H1 (cell line): ENCODE results near the gene RASD2. TPM values are rescaled to one million over a fixed set of nuclear protein-coding genes. Genes with fewer than 3 reads are reported as not detected.

Source experiments
- CTCF ChIA-PET: fragments of 300-600 bp; sonication (Branson Sonifier 250); formaldehyde crosslinking; loops from one replicate; lab custom pipeline; 2021; ENCODE audit not compliant: partially characterized antibody; lab: Charles Lee
- POLR2A ChIA-PET: fragments of 300-600 bp; sonication (Branson Sonifier 250); formaldehyde crosslinking; loops from one replicate; lab custom pipeline; 2021; ENCODE audit warnings: inconsistent platforms; ENCODE audit not compliant: partially characterized antibody; lab: Charles Lee
- DNase-seq, 2 experiments: peaks; one replicate each; pipeline versions ENCODE4 v3.0.0 to v3.0.0-alpha.2; 2010 to 2022; ENCODE audit warnings: low spot score in 2 of 2, low read depth in 1 of 2, mixed read lengths in 1 of 2
- FAIRE-seq: peaks from 2 replicates; lab custom pipeline; 2011; peaks lifted over from hg19 to GRCh38; lab: Jason Lieb, UNC
- H2AFZ ChIP-seq: 2 replicates; pipeline ENCODE4 v1.8.1; 2012; ENCODE audit warnings: low read length, inconsistent platforms
- H2AK5ac ChIP-seq: 2 replicates; pipeline ENCODE4 v1.6.1; 2013; ENCODE audit warnings: low read depth, low read length
- H2BK120ac ChIP-seq: replicated peaks from 2 replicates; pipeline ENCODE3; 2013; ENCODE audit warnings: low read depth, low read length, inconsistent platforms
- H2BK12ac ChIP-seq: 2 replicates; pipeline ENCODE4 v1.6.1; 2013; ENCODE audit warnings: low read depth, low read length
- H2BK15ac ChIP-seq: 2 replicates; pipeline ENCODE4 v1.6.1; 2013; ENCODE audit warnings: low read length
- H2BK20ac ChIP-seq: 2 replicates; pipeline ENCODE4 v1.6.1; 2013; ENCODE audit warnings: low read length
- H2BK5ac ChIP-seq: 2 replicates; pipeline ENCODE4 v1.6.1; 2013; ENCODE audit warnings: low read depth, low read length
- H3K14ac ChIP-seq: 2 replicates; pipeline ENCODE4 v1.6.1; 2013; ENCODE audit warnings: inconsistent platforms; ENCODE audit not compliant: insufficient read length
- H3K18ac ChIP-seq: 2 replicates; pipeline ENCODE4 v1.6.1; 2013; ENCODE audit warnings: low read length; ENCODE audit errors: extremely low read depth
- H3K23ac ChIP-seq: 2 replicates; pipeline ENCODE4 v1.6.1; 2013; ENCODE audit warnings: inconsistent platforms; ENCODE audit not compliant: insufficient read length
- H3K23me2 ChIP-seq: 2 replicates; pipeline ENCODE4 v1.6.1; 2013; ENCODE audit warnings: low read depth, low read length
- H3K27ac ChIP-seq: 2 replicates; pipeline ENCODE4 v1.6.1; 2011; ENCODE audit warnings: low read depth, low read length, inconsistent platforms
- H3K27me3 ChIP-seq, 4 experiments: replicated peaks in 1 of 4; 1 replicate in 1 of 4; 2 replicates in 3 of 4; pipeline versions ENCODE4 v1.6.1 to v1.8.1; 2011 to 2013; ENCODE audit warnings: low read length in 3 of 4, mild to moderate bottlenecking in 3 of 4, inconsistent platforms in 2 of 4, mixed read lengths in 2 of 4, moderate library complexity in 1 of 4; ENCODE audit not compliant: control insufficient read depth in 3 of 4, insufficient read depth in 3 of 4; ENCODE audit errors: extremely low read depth in 1 of 4
- H3K36me3 ChIP-seq, 4 experiments: 2 replicates each; pipeline versions ENCODE4 v1.6.1 to v1.8.1; 2011 to 2013; ENCODE audit warnings: mild to moderate bottlenecking in 4 of 4, low read length in 3 of 4, moderate library complexity in 2 of 4, control low read depth in 1 of 4, inconsistent platforms in 1 of 4; ENCODE audit not compliant: insufficient read depth in 4 of 4, control insufficient read depth in 2 of 4
- H3K4ac ChIP-seq: replicated peaks from 2 replicates; pipeline ENCODE3; 2013; ENCODE audit warnings: low read length, low read depth, mixed read lengths, inconsistent platforms; ENCODE audit not compliant: insufficient read length
- H3K4me1 ChIP-seq, 4 experiments: replicated peaks in 1 of 4; 1 replicate in 1 of 4; 2 replicates in 3 of 4; pipeline versions ENCODE4 v1.6.1 to v1.8.1; 2011 to 2013; ENCODE audit warnings: low read length in 3 of 4, inconsistent platforms in 2 of 4, mixed read lengths in 1 of 4; ENCODE audit not compliant: insufficient read depth in 4 of 4, control insufficient read depth in 3 of 4
- H3K4me2 ChIP-seq, 2 experiments: 2 replicates each; pipeline versions ENCODE4 v1.6.1 to v1.8.1; 2011 to 2013; ENCODE audit warnings: low read depth in 2 of 2, low read length in 2 of 2, control low read depth in 1 of 2, inconsistent platforms in 1 of 2, mild to moderate bottlenecking in 1 of 2; ENCODE audit not compliant: insufficient read depth in 1 of 2
- H3K4me3 ChIP-seq, 4 experiments: fragments of 200-600, 300-600 bp in 1 of 4; sonication (generic), shearing (Covaris generic), sonication (Bioruptor Twin) in 1 of 4; 2 replicates each; pipeline versions ENCODE4 v1.5.1 to v1.8.1; 2011 to 2016; ENCODE audit warnings: low read length in 4 of 4, low read depth in 3 of 4, control low read depth in 2 of 4, inconsistent platforms in 2 of 4, mild to moderate bottlenecking in 2 of 4, mixed read lengths in 1 of 4, moderate library complexity in 1 of 4; ENCODE audit not compliant: insufficient read depth in 2 of 4; ENCODE audit errors: extremely low read depth in 1 of 4
- H3K56ac ChIP-seq: replicated peaks from 2 replicates; pipeline ENCODE3; 2013; ENCODE audit warnings: low read depth, mild to moderate bottlenecking, mixed read lengths, low read length, inconsistent platforms; ENCODE audit not compliant: insufficient read length
- H3K79me1 ChIP-seq: 2 replicates; pipeline ENCODE4 v1.6.1; 2013; ENCODE audit warnings: low read depth, low read length, control low read depth
- H3K79me2 ChIP-seq, 2 experiments: 2 replicates each; pipeline versions ENCODE4 v1.6.1 to v1.8.1; 2012 to 2013; ENCODE audit warnings: low read length in 2 of 2, mild to moderate bottlenecking in 2 of 2, inconsistent platforms in 1 of 2; ENCODE audit not compliant: insufficient read depth in 2 of 2, control insufficient read depth in 1 of 2
- H3K9ac ChIP-seq, 4 experiments: replicated peaks in 1 of 4; 1 replicate in 1 of 4; 2 replicates in 3 of 4; pipeline versions ENCODE4 v1.6.1 to v1.8.1; 2011 to 2013; ENCODE audit warnings: low read depth in 3 of 4, low read length in 3 of 4, control low read depth in 2 of 4, mild to moderate bottlenecking in 2 of 4, moderate library complexity in 2 of 4, inconsistent platforms in 1 of 4; ENCODE audit errors: extremely low read depth in 1 of 4
- H3K9me3 ChIP-seq, 2 experiments: 2 replicates each; pipeline versions ENCODE4 v1.6.1 to v1.8.1; 2012 to 2013; ENCODE audit warnings: mild to moderate bottlenecking in 2 of 2, moderate library complexity in 2 of 2, control low read depth in 1 of 2, inconsistent platforms in 1 of 2, low read depth in 1 of 2, low read length in 1 of 2, mixed read lengths in 1 of 2; ENCODE audit not compliant: insufficient read depth in 2 of 2
- H4K20me1 ChIP-seq, 2 experiments: replicated peaks in 1 of 2; 2 replicates each; pipeline versions ENCODE3 to v1.8.1; 2011 to 2013; ENCODE audit warnings: inconsistent platforms in 2 of 2, low read length in 2 of 2, mild to moderate bottlenecking in 1 of 2; ENCODE audit not compliant: insufficient read depth in 2 of 2, control insufficient read depth in 1 of 2
- H4K5ac ChIP-seq: 2 replicates; pipeline ENCODE4 v1.6.1; 2013; ENCODE audit warnings: low read length, low read depth, mixed read lengths, inconsistent platforms; ENCODE audit not compliant: insufficient read length
- H4K8ac ChIP-seq: 2 replicates; pipeline ENCODE4 v1.8.0; 2013; ENCODE audit warnings: mild to moderate bottlenecking, moderate library complexity, low read length, inconsistent platforms; ENCODE audit not compliant: insufficient read depth; ENCODE audit errors: extremely low read depth
- H4K91ac ChIP-seq: replicated peaks from 2 replicates; pipeline ENCODE3; 2013; ENCODE audit warnings: low read length, mixed read lengths, inconsistent platforms; ENCODE audit not compliant: insufficient read length
- CHD1 ChIP-seq: IDR thresholded peaks from 2 replicates; pipeline ENCODE4 v1.6.1; 2012; ENCODE audit warnings: low read depth, low read length, improper control_type of control experiment
- EGR1 ChIP-seq: IDR thresholded peaks from 2 replicates; pipeline ENCODE4 v1.6.1; 2011; ENCODE audit warnings: low read depth, low read length, borderline replicate concordance
- KDM1A ChIP-seq: fragments of 200-600, 300-600 bp; sonication (generic); IDR thresholded peaks from 2 replicates; pipeline ENCODE4 v1.7.1; 2016; ENCODE audit warnings: mild to moderate bottlenecking, low read length, borderline replicate concordance
- TAF7 ChIP-seq: optimal IDR thresholded peaks from 2 replicates; pipeline ENCODE3; 2011; ENCODE audit warnings: low read depth, mild to moderate bottlenecking, inconsistent platforms, low read length, moderate library complexity, borderline replicate concordance
- WGBS, 2 experiments: shearing (Covaris generic) in 1 of 2; methylation state at CpG; one replicate each; pipeline versions ENCODE4 v1.1.6 to v1.1.7; 2013 to 2015; ENCODE audit warnings: low lambda C conversion rate in 2 of 2, mixed read lengths in 2 of 2, inconsistent platforms in 1 of 2, low coverage in 1 of 2, missing lambda C conversion rate in 1 of 2; ENCODE audit not compliant: insufficient replicate concordance in 2 of 2, insufficient coverage in 1 of 2, insufficient read length in 1 of 2; ENCODE audit errors: extremely low coverage in 1 of 2, missing lambda C conversion rate in 1 of 2; 5-methylcytosine and 5-hydroxymethylcytosine counted together
- polyA plus RNA-seq, 7 experiments: library from polyadenylated mRNA; depleted of rRNA in 3 of 7; stranded (reverse) in 5 of 7; unstranded in 2 of 7; fragments of >200 nt in 5 of 7; fragments of 200-250 nt in 2 of 7; gene quantifications; 1 replicate in 5 of 7; 2 replicates in 1 of 7; 4 replicates in 1 of 7; pipeline versions ENCODE4 v1.2.1 to v1.2.3, GENCODE V29; 2011 to 2013; ENCODE audit warnings: missing spikeins in 2 of 7, mixed read lengths in 2 of 7
- total RNA-seq: library from RNA; stranded (reverse); fragmentation: NEBNext Ultra II Directional; extraction: Animal tissue kit (Norgen Biotek cat#: 25700); gene quantifications from 2 replicates; pipeline ENCODE4 v1.2.1, GENCODE V29; 2021

Gene RASD2
- total and polyA plus RNA-seq, 2 of the 8 experiments (the other 6 are each of a cell fraction or from before 2014, with no cell fraction given): 1.9 to 5.1 TPM

DNA sequence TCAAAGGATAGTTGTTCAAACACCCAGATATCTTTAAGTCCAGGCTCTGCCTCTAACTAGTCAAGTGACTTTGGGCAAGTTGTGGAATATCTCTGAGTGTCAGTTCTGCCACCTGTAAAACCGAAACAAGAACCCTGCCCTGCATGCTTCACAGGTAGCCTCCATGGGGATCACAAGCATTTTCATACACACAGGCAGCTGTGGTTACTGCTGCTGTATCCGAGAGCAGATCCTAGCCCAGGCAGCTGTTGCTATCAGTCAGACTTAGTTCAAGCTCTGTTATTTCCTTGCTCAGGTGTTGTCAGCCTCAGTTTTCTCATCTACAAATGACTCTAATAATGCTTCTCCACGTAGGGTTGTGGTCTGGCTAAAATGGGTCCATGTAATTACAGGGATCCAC lies 6.5 kb upstream of the RASD2 start:
- DNase-seq (no peak), FAIRE-seq (no peak)
- no peak overlapping the region for H3K4me3 ChIP-seq
- peaks cover 0 to 3% (median 2%) of the 10 kb centered on the region in 4 experiments; a peak in 4 of 7 replicates for H3K27me3 ChIP-seq
- H3K79me2 ChIP-seq: no peaks in the 10 kb centered on the region; a peak in 1 of 4 replicates
- H4K91ac ChIP-seq: no peak overlapping the region
- H2BK5ac ChIP-seq: no peak overlapping the region
- CTCF ChIA-PET: interaction anchor here (0.7 to 2.4 kb wide), 3 partner anchors 10 to 303 kb away, joined by 3 to 11 read pairs (median 8); no protein-coding TSS in a partner anchor
- no peaks in the 10 kb centered on the region for H3K9me3 ChIP-seq
- no peak overlapping the region for H3K14ac ChIP-seq
- no peaks in the 10 kb centered on the region; a peak in 1 of 8 replicates for H3K36me3 ChIP-seq
- TF ChIP-seq CHD1 (no peak), KDM1A (no peak), TAF7 (no peak), EGR1 (no peak)
- POLR2A ChIA-PET: interaction anchor here (0.7 to 1.0 kb wide), 2 partner anchors 11 to 22 kb away, joined by 3 read pairs; no protein-coding TSS in a partner anchor
- H3K4me2 ChIP-seq: no peak overlapping the region
- no peak overlapping the region for H2BK15ac ChIP-seq
- peak overlapping the region; percentile 88 for H3K56ac ChIP-seq
- H2BK20ac ChIP-seq: no peak overlapping the region
- H3K4ac ChIP-seq: no peak overlapping the region
- no peak overlapping the region for H3K9ac ChIP-seq
- H2BK12ac ChIP-seq: no peak overlapping the region
- 88% methylated on average over 3 of the region's 3 CpGs; no CpG with 5 or more reads in 1 of the 2 experiments for WGBS, 2 experiments
- H4K20me1 ChIP-seq: peaks cover 0 to 5% of the 10 kb centered on the region in 2 experiments
- no peak overlapping the region for H4K8ac ChIP-seq
- H2AK5ac ChIP-seq: no peak overlapping the region
- H3K27ac ChIP-seq: no peak overlapping the region
- H3K4me1 ChIP-seq: peaks cover 0 to 5% (median 1%) of the 10 kb centered on the region in 4 experiments; a peak in 4 of 7 replicates
- H3K23ac ChIP-seq: no peak overlapping the region
- H2BK120ac ChIP-seq: no peak overlapping the region
- H3K18ac ChIP-seq: no peak overlapping the region
- peaks cover 8% of the 10 kb centered on the region for H3K23me2 ChIP-seq
- no peak overlapping the region for H2AFZ ChIP-seq
- H4K5ac ChIP-seq: no peak overlapping the region
- no peaks in the 10 kb centered on the region for H3K79me1 ChIP-seq
